HTERT RPE-1 (cell line): ENCODE results near the gene PGRMC2.

Source experiments
- in situ Hi-C: fragments of 300-500 bp; cut with MboI; formaldehyde crosslinking; loops from 4 replicates; pipeline ENCODE4 v1.14.3; 2020; ENCODE audit warnings: low sequenced_read_pairs

Gene PGRMC2

GRCh38 chr4:128287141-128287870, at the start of gene PGRMC2:
Gene PGRMC2 (minus strand): TSS chr4:128287813. CDS start chr4:128287790, 23 bp downstream.
- in situ Hi-C loops, result no loop called here

- in situ Hi-C loops, result no loop called here
Measured at GRCh38 chr4:128335541-128335940, 47.9 kb upstream of the PGRMC2 start.

GRCh38 chr4:128334256-128334655, 46.6 kb upstream of the PGRMC2 start:
- in situ Hi-C loops, result no loop called here

- in situ Hi-C loops, result no loop called here
Measured at GRCh38 chr4:128333309-128334018, 45.9 kb upstream of the PGRMC2 start.

- in situ Hi-C loops, result no loop called here
Measured at GRCh38 chr4:128332081-128332480, 44.5 kb upstream of the PGRMC2 start.

GRCh38 chr4:128329638-128330037, 42.0 kb upstream of the PGRMC2 start:
- in situ Hi-C loops, result no loop called here

- in situ Hi-C loops, result no loop called here
Measured at GRCh38 chr4:128328106-128328505, 40.5 kb upstream of the PGRMC2 start.

- in situ Hi-C loops, result no loop called here
Measured at GRCh38 chr4:128323401-128323800, 35.8 kb upstream of the PGRMC2 start.

- in situ Hi-C loops, result no loop called here
Measured at GRCh38 chr4:128322986-128323385, 35.4 kb upstream of the PGRMC2 start.

GRCh38 chr4:128322311-128322710, 34.7 kb upstream of the PGRMC2 start:
- in situ Hi-C loops, result no loop called here

- in situ Hi-C loops, result no loop called here
Measured at GRCh38 chr4:128320656-128321055, 33.0 kb upstream of the PGRMC2 start.

GRCh38 chr4:128315756-128316520, 28.3 kb upstream of the PGRMC2 start:
- in situ Hi-C loops, result no loop called here

GRCh38 chr4:128311659-128312403, 24.2 kb upstream of the PGRMC2 start:
- in situ Hi-C loops, result no loop called here

GRCh38 chr4:128310266-128310697, 22.7 kb upstream of the PGRMC2 start:
- in situ Hi-C loops, result no loop called here

- in situ Hi-C loops, result no loop called here
Measured at GRCh38 chr4:128309585-128309984, 22.0 kb upstream of the PGRMC2 start.

GRCh38 chr4:128308986-128309385, 21.4 kb upstream of the PGRMC2 start:
- in situ Hi-C loops, result no loop called here

GRCh38 chr4:128307123-128307571, 19.5 kb upstream of the PGRMC2 start:
- in situ Hi-C loops, result no loop called here

GRCh38 chr4:128305942-128306341, 18.3 kb upstream of the PGRMC2 start:
- in situ Hi-C loops, result no loop called here

- in situ Hi-C loops, result no loop called here
Measured at GRCh38 chr4:128303986-128304385, 16.4 kb upstream of the PGRMC2 start.

GRCh38 chr4:128303405-128303785, 15.8 kb upstream of the PGRMC2 start:
- in situ Hi-C loops, result no loop called here

- in situ Hi-C loops, result no loop called here
Measured at GRCh38 chr4:128301979-128302378, 14.4 kb upstream of the PGRMC2 start.
